HG03469 (cell line): ENCODE data around the gene ALKBH4.
"Not testable (repeated sequence)": the region's sequence is repeated elsewhere in the genome, so short reads cannot be mapped to it uniquely, and the experiment has no call there.

Experiments used
- ATAC-seq: cut with Tn5 transposase; IDR thresholded peaks from one replicate; pipeline ENCODE4 v1.9.1; 2021; ENCODE audit warnings: mild to moderate bottlenecking, moderate library complexity, moderate number of reproducible peaks; ENCODE audit not compliant: unreplicated experiment

The ALKBH4 gene

DNA sequence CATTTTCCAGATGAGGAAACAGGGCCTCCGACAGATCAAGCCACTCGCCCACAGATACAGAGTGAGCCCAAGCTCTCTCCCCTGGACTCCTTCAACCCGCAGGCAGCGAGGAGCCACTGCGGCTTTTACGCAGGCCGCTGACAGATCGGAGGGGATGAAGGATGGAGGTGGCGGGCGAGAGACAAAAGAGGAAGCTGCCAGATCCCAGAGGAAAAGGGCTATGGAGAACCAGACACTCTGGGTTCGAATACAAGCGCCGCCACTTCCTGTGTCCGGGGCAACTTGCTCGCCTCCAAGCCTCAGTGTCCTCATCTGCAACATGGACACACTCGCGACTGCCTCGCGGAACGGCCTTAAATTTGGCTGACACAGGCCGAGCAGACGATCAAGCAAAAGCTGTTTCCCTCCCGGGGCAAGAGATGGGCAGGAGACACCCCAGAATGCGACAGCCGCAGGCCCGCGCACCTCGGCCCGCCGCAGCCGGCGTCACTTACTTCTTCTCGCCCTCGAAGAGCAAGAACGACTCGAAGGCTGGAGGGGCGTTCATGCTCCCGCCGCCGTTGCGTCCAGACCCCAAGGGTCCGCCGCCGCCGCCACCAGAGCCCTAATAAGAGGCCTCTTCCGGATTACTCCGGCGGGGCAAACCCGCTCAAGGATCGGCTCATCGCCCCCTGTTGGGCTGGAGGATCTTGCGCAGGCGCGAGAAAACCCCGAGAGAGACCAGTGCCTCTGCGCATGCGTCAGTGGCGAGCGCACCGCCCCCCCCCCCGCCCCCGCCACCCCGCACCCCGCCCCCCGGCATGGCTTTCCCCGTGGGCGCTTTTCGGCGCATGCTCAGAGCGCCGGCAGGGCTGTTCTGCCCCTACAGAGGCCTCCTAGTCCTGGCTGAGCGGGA lies 13.9 kb upstream of the ALKBH4 start, which contains the start of gene POLR2J:
TSS of gene POLR2J (minus strand) at position 609 of the 895 bp plus-strand sequence. CDS start at position 547, 62 bp downstream.
- ATAC-seq = peak; percentile 57

GRCh38 chr7:102474736-102475435 lies 10.2 kb upstream of the ALKBH4 start:
- not testable (repeated sequence) for ATAC-seq

GRCh38 chr7:102474116-102474515 lies 9.5 kb upstream of the ALKBH4 start:
- ATAC-seq = not testable (repeated sequence)

DNA sequence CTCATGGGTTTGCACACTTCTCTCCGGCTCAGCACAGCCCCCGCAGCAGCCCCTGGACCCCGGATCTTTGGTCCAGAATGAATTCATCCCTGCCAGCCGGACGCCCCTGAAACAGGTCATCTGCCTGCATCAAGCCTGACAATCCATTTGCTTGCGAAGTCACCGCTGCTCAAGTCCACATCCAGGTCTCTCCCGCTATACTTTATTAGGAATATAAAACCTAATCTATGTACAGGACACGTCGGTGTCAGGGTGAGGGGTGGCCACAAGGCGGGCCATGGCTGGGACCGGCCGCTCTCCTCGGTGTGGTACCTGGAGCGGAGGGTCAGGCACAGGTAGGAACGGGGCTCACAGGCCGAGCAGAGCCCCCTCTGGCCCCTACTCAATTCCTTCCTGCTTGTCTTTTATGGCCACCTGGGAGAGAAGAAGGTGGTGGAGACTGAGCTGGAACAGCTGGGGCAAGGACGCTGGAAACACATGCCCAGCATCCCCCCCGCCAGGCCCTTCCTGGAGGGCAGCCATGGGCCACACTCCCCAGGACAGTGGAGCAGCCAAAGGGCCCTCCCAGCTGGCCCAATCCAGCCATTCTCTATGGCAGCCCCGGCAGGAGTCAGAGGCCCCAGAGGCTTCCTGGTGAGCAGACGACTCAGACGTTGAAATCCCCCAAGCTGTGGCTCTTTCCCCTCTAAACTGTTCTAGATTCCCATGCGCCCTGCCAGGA lies 8.8 kb upstream of the ALKBH4 start:
- no peak for ATAC-seq

DNA sequence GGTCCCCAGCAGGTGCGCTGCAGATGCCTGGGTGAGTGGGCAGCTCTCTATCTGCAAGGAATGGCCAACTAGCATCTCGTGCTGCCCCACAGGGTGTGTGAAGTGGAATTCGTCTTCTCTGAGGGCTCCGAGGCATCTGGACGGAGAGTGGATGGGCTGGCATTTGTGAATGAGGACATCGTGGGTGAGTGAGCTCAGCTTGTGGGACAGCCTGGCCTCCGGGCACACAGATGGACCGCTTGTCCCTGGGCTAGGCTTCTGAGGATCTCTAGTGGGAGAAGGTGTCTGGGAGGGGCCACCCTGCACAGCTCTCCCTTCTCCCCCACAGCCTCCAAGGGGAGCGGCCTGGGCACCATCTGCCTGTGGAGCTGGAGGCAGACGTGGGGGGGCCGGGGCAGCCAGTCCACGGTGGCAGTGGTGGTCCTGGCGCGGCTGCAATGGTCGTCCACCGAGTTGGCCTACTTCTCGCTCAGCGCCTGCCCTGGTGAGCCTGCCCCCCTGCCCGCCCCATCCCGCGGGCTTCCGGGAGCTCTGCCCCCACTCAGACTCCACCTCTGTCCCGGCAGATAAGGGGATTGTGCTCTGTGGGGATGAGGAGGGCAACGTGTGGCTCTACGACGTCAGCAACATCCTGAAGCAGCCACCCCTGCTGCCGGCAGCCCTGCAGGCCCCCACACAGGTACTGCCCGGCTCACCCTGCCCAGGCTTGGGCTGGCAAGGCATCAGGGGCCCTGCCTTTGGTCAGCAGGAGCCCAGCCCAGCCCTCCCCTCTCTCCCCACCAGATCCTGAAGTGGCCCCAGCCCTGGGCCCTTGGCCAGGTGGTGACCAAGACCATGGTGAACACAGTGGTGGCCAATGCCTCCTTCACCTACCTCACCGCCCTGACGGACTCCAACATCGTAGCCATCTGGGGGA lies 7.7 kb upstream of the ALKBH4 start:
- no peak for ATAC-seq

DNA sequence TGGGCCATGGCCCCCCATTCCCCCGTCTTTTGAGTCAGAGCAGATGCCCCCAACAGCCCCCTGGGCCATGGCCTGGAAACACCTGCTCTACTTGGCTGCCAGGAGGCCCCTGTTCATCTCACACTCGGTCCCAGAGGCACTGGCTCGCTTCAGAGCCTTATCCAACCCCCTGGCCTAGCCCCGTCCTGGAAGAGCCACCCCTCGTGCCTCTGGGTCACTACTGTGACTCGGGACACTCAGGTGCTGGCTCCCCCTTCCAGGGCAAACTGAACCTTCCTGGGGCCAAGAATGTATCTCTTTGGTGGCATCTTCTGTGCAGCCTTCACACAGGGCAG lies 7.1 kb upstream of the ALKBH4 start:
- ATAC-seq = no peak

GRCh38 chr7:102469972-102470825 lies 5.5 kb upstream of the ALKBH4 start:
- no peak for ATAC-seq

DNA sequence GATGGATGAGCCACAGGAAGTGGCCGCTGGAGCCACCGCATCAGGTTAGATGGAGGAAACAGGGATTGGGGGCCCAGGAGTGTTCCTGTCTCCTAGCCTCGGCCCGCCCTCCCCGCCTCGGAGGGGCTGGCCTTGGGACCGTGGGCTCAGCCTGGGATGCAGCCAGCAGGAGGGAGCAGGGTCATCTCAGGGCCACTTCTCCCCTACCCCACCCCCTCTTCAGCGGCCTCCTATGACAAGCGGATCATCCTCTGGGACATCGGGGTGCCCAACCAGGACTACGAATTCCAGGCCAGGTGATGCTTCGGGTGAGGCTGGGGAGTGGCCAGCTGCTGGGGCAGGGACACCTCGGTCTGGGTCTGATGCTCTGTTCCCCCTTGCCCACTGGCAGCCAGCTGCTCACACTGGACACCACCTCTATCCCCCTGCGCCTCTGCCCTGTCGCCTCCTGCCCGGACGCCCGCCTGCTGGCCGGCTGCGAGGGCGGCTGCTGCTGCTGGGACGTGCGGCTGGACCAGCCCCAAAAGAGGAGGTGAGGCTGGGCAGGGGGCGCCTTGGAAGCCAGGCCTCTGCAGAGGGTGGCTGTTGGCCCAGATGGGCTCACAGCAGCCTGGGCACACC lies 4.8 kb upstream of the ALKBH4 start:
- ATAC-seq = no peak

DNA sequence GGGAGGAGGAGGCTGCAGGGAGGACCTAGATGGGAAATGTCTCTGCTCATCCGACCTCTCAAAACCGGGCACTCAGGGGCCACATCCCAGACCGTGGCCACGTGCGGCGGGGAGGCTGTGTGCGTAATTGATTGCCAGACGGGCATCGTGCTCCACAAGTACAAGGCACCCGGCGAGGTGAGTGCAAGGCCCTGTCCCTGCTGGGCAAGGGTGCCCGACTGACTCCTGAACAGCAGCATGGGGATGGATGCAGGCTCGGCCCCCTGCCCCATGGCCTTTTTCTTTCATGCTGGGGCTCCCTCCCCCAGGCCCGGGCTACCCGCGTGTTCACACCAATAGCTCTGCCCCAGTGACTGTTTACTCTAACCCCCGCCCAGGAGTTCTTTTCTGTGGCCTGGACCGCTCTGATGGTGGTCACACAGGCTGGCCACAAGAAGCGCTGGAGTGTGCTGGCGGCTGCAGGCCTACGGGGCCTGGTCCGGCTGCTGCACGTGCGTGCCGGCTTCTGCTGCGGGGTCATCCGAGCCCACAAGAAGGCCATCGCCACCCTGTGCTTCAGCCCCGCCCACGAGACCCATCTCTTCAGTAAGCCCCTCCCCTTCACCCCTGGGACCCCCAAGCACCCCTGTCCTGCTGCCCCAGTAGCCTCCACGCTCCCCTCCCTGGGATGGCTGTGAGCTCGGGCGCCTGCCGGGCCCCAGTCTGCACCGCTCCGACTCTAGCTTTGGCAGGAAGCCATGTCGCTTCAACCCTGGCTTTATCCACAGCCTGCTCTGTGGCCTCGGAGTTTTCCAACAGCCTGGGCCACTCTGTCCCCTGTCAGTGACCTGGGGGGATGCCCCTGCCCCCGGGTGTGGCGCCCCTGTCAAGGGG lies 4.1 kb upstream of the ALKBH4 start:
- ATAC-seq = no peak

DNA sequence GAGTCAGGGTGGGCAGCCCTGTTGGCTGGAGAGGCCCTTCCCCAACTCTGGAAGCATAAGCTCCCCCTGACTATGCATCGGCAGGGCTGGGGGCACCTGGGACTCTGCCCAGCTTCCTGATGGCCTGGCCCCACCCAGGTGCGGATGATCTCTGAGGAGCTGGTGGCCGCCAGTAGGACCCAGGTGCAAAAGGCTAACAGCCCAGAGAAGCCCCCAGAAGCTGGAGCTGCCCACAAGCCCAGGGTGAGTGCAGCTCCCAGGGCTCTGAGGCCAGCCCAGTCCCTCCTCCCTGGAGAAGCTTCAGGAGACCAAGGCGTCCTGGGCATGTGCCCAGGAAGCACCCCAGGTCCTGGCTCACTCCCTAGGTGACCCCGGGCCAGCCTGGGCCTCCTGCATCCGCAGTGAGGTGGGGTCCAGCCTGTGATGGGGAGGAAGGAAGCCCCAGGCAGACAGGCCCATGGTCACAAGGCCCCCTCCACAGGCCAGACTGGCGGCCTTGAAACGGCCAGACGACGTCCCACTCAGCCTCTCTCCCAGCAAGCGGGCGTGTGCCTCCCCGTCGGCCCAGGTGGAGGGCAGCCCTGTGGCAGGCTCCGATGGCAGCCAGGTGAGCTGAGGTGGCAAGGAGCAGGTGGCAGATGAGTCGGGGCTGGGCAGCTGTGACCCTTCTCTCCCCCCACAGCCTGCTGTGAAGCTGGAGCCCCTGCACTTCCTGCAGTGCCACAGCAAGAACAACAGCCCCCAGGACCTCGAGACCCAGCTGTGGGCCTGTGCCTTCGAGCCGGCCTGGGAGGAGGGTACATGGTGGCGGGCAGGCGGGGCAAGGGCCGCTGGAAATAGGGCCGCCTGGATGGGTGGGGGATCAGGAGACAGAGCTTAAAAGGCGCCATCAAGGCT lies 3.2 kb upstream of the ALKBH4 start:
- ATAC-seq = no peak

- no peak for ATAC-seq
These were observed 1.4 kb upstream of the ALKBH4 start for GRCh38 chr7:102466097-102466496.

DNA sequence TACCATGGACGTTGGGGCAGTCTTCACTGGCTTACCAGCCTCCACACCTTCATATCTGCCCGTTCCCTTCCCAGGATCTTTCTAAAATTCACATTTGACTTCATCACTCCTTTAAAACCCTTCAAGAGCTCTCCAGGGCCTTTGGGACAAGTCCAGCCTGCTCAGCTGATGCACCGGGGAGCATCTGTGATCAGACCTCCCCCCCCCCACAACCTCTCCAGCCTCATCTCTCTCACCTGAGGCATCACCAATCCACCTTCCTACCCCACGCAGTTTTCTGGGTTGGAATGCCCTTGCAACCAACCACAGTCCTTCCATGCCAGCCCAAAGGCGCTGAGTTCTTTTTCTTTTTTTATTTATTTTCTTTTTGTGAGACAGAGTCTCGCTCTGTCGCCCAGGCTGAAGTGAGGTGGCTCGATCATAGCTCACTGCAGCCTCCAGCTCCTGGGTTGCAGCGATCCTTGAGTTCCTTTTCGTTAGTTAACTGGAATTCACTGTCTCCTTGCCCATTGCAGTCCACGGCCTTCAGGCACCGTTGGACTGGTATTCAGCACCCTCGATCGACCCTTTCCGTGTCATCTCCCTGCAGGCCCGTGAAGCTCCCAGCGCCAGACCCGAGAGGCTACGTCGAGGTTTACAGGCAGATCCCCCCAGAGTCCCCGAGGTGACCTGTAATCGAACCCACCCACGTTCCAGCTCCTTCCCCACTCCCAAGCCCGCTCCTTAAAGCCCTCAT lies 654 bp downstream of the ALKBH4 start:
- ATAC-seq = no peak

DNA sequence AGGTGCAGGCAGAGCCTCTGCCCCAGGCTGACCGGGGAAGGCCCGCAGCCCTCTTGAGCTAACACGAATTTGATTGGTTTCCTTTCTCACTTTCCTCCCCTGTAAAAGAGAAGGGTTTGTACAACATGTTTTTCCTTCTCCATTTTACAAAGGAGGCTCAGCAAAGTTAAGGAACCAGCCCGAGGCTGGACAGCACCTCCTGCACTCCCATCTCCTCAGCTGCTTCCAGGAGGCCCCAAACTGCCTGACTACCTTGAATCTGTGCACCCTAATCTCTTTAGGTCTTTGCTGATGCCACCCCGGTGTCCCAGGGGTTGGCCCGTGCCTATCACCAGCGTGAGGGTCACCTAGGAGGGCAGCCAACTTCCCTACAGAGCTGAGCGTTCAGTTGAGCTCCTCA lies 4.2 kb downstream of the ALKBH4 start:
- no peak for ATAC-seq

DNA sequence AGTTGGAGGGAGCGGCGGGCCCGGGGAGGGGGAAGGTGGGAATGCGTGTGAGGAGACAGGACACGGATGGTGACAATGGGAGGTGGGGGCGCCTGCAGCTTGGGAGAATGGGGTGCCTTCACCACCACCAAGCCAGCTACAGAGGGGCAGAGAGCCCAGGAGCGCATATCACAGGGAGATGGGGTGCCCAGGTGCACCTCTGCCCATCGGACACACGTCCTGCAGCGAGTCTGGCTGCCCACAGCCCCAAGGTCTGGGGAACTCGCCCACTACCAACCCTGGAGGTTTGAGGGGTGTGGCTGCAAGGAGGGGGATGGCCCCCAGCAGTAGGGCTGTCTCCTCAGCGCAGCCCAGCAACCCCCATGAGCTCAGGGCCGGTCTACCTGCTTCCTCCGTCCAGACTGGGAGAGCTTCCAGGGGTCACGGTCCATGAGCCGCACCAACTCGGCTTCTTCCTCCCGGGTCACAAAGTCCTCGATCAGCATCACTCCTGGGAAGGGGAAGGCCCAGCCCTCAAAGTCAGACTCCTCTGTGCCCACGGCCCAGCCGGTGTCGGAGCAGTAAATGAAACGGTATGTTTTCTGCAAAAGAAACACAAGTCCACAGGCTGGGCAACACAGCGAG lies 5.3 kb downstream of the ALKBH4 start:
- ATAC-seq = no peak

DNA sequence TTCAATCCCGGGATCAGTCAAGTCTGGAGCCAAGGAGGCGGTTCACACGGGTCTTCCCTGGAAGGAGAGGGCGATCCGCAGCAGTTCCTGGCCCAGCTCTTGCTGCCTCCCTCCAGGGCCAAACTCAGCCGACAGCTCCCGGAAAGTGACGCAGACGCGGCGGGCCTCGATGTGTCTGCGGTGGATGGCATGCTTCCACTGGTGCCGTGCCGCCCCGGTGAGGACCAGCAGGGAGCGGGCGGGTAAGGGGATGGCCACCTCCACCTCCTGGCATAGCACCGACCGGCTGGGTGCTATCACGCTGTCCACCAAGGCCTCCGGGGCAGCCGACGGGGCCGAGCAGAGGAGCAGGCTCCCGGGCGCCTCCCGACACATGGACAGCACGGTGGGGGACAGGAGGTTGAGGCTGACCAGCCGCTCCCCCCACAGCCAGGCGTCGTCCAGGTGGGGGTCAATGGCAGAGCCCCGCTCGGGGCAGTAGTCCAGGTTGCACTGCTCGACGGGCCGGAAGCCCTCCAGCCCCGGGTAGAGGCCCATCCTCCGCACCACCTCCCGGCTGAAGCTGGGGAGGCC lies 7.2 kb downstream of the ALKBH4 start:
- no peak for ATAC-seq

GRCh38 chr7:102456327-102456726 lies 8.3 kb downstream of the ALKBH4 start:
- no peak for ATAC-seq
